HG03565 (cell line): ENCODE results near the gene RLBP1.

Experiments used
- ATAC-seq: cut with Tn5 transposase; IDR thresholded peaks from one replicate; pipeline ENCODE4 v1.9.1; 2021; ENCODE audit warnings: mild to moderate bottlenecking, moderate library complexity; ENCODE audit not compliant: unreplicated experiment

The RLBP1 gene

DNA sequence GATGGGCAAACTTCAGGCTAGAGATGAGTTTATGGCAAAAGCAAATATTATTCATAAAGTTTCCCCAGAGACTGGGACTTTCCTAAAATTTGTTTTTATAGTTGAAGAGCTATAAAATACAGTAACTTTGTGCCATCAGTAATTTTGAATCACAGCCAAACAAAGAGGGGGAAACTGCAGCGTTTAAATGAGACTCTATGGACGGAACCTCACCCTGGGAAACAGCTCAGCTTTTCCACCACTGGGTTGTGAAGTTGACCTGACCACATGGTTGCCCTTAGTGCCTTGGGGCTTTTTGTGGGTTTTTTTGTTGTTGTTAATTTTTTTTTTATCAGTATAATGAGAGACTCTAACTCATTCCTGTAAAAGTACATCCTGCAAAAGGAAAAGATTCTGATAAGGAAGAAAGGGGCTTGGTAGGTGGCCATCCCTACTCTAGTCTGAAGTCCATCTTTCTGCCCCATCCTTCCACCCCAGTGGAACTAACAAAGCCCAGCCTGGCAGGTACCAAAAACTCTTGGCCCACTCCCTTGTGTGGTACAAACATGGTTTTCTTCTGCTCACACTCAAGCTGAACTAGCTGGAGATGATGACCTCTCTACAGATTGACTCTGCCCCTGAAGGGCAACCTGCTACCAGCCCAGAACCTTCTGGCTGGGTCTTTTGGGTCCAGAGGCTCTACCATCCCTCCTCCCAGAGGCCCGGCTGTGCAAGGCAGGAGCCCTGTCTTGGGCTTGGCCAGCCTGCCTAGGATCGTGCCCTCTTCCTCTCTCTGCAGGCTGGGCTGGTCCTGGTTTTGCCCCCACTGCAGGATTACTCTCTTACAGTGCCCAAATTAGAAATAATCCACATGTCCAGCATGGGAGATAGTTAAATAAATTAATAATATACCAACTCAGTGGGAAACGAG is 41.2 kb downstream of the RLBP1 start:
- no peak for ATAC-seq

DNA sequence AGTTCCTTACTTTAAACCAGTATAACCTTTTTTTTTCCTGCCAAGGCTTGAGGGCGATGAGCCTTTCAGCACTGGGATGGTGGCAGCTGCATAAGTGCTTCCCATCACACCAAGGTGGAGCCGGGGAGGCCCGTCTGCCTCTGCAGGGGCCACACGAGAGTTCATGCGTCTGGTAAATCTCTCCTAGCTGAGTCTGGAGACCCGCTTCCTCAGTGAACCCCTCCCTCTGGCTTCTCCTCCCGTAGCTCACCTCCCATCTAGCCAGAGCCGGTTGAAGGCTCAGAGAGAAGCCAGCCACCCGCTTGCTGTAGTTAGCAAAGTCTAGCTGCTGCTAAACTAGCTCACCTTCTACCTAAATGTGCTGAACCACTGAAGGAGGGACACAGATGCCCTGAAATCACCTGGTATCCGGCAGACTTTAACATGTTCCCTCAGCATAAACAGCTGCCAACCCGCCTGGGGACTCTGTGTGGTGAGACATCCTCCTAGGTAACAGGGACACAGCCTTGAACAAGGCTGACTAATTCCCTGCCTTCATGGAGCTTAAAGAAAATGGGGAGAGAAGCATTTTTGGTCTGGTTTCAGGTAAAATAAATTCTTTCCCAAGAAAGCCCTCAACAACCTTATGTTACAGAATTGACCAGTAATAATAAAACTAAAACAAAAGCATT is 42.9 kb downstream of the RLBP1 start:
- ATAC-seq = no peak

DNA sequence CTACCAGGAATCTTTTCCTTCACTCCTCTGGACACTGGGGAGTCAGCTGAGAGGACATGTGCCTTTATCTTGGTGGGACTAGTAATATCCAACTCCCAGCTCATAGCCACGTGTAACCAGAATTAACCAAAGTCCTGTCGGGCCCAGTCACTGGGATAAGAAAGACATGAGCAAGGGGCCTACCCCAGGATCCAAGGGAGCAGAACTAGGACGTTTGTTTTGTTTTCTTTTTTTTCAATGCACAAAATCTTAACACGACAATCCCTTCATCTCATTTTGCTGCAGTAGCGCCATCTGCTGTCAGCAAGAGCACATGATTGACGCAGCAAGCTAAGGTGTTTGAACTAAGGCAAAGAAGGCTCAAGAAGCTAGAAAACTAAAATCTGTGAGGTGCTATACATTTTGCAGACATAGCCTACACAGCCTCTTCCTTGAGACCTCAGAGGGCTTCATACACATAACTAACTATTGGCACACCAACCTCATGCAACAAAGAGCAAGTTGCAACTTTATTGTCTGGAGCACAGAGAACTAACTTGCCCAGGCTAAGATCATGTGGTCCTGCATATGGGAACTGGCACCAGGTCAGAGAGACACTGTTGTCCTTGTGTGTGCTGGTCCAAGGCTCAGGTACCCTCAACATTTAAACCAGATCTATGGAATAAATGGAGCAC is 43.6 kb downstream of the RLBP1 start:
- ATAC-seq = no peak

DNA sequence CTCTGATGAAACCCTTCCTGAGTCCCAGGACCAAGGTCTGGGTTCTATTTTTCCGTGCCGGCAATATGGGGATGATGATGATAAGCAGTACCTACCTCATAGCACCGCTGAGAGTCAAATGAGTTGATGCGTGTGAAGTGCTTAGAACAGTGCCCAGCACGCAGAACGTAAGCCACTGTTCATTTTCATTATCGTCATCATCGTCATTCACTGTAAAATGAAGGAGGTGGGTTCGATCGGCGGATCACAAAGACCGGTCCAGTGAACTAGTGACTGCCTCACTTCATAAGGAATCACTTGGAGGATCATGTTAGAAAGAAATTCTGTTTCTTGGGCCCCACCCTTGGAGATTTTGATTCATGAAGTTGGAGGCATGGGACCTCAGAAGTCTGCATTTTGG is 44.3 kb downstream of the RLBP1 start:
- no peak for ATAC-seq

DNA sequence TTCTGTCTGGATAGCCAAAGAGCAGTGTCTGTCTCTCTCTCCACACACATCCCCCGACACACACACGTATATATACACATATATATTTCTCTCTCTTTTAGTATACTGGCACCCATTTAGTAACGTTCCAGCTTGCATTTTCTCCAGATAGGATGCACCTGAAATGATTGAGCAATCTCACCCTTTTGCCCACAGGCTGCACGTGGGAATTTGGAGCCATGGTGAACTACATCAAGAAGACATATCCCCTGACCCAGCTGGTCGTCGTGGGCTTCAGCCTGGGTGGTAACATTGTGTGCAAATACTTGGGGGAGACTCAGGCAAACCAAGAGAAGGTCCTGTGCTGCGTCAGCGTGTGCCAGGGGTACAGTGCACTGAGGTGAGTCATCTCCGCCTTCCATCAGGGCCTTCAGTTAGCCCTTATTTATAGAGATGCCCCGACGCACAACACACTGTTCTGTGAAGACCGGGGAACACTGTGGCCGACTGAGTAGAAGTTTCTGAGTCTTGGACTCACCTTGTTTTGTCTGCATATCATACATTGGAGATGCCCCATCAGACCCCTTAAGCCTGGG is 45.7 kb downstream of the RLBP1 start:
- ATAC-seq = no peak

DNA sequence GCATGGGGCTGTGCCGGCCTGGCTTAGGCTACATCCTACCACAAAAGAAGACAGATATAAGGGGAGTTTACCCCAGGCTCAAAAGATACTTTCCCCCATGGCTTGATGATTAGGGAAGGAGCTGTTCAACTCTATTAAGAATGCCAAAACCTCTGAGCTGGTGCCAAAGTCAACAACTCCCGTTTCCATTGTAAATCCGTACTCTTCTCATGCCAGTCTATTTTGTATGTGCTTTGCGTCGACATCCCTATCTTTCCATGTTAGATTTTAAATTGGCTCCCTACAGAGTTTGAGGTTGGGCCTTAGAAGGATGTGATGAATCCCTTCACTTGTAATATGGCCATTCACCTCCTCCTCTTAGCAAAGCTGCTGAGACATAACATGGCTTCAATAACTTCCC is 46.9 kb downstream of the RLBP1 start:
- ATAC-seq = no peak

DNA sequence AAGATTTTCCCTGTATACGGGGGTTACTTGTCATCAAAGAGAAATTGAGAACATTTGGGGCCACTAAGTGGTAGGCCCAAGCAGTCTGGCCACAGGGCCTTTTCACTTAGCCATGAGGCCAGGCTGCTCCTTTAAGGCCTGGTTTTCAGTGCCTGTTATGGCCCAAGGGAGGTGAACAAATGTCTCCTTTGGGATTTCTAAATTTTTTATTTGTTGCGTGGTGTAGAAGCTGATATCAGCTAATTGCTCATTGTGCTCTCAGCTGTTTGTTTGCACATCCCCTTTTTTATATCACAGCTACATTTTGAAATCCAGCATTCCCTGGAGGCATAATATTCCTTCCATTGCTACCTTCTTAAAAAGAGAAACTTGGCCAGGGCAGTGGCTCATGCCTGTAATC is 48.5 kb downstream of the RLBP1 start:
- ATAC-seq = no peak

DNA sequence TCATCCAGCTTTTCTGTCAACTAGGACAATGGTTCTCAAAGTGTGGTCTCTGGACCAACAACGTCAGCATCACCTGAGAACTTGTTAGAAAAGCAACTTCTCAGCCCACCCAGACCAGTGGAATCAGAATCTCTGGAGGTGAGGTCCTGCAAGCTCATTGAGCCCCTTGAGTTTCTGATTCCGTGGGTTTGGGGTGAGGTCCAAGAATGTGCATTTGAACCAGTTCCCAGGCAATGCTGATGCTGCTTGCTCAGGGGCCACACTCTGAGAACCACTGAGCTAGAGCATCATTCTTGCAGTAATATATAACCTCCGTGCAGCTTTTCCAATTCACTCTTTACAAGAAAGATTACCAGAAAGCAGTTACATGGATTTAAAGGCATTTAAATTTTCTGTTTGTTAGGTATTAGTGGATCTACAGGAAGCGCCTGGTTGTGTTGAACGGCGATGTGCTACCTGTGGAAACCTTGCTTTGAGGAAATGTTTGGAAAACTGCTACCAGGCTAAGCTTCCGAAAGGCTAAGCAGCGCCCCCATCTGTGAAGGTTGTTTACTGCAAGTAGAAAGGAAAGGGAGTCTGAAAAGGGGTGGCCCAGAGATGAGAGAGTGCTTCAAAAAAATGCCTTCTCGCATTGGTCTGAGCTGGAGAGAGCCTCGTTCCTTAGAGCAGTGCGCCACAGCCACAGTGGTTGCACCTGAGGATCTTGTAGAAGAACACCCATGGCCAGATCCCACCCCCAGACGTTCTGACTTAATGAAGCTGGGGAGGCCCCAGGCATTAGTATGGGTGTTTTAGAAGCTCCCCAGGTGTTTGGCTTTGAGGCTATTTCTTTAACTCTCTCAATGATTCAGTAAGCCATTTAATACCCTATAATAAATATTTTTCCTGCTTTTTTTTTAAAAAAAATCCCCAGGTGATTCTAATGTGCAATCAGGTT is 50.0 kb downstream of the RLBP1 start:
- no peak for ATAC-seq

DNA sequence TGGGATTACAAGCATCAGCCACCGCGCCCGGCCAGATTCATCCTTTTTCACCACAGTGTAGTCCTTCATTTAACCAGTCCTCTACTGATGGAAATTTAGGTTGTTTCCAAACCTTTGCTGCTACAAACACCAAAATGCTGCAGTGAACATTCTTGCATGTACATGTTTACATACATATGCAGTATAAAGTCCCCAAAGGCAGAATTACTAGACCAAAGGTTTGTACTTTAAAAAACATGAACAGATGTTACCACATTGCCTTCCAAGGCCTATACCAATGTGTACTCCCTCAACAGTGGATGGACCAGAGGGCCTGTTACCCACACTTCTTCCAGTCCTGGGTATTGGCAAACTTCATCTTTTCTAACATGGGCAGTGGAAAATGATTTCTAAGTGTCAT is 51.0 kb downstream of the RLBP1 start:
- ATAC-seq = no peak

DNA sequence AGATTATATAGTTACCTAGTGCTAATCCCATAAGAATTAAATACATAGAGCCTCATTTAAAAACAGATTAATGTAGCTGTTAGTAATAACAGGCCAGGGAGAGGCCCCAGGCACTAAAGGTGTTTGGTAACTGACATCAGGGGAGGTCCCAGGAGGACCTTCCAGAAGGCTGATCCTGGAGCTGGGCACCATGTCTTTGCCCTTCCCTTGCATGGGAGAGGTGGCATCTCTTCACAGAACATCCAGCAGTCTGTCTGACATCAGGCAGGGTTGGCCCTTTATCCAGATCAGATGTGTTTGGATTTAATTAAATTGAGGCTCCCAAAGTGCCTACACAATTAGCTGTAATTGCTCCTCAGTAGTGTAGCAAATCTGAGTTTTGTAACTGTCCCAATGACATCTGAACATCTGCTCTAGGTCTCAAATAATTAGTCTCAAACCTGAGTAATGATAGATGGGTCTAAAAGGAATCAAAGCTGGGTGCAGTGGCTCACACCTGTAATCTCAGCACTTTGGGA is 53.0 kb downstream of the RLBP1 start:
- no peak for ATAC-seq

DNA sequence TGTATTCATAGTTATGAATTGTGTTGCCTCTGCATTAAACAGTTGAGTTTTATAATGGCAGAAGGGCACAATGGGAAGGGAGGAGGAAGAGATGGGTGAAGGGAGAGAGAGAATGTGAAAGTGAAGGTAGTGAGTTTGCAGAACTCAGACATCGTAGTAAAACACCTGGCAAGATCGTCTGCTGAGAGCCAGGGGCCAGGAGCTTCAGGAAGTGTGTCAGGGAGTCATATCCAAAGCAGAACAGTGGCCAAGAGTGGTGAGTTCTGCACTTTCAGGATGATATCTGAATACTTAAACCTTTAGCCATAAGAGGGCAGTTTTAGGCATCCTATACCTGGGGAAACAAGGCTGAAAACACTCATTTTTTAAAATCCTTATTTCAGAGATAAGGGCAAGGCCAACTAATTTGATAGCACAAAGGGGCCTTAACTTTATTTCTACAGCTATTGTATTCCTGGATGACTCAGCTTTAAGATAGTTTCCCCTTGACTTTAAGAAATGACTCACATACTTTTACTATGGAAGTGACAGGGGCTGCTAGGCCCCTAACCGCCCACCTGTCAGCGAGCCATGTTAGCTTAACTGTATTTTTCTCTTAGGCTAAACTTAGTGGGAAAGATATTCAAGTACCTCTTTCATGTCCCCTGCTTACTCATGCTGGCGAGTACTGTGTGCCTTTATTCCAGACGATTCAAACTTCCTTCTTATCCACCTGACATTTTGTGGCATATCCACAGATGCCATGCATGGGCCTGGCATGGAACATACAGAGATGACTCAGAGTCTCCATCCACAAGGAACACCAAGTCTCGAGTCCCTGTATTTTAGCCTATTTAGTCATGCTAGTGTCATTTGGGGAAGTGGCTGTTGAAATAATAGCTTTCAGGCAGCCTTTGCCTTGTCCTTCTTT is 53.9 kb downstream of the RLBP1 start:
- ATAC-seq = peak; percentile 72

DNA sequence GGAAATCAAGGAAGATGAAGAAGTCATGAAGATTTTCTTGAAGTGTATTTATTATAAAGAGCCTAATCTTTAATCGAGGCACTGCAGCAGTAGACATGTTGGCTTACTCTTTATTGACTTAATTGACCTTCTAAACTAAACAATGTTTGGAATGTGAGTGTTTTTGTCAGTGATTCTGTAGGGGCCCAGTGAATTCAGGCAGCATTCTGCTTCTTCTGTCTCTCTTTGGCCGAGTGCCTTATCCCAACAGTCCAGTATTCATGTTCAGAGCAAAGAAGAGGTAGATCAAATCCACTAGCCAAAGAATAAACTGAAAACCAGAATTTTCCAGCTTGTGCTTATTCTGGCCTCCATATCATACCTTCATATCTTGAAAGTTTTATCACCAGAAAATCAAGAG is 55.7 kb downstream of the RLBP1 start:
- ATAC-seq = no peak

DNA sequence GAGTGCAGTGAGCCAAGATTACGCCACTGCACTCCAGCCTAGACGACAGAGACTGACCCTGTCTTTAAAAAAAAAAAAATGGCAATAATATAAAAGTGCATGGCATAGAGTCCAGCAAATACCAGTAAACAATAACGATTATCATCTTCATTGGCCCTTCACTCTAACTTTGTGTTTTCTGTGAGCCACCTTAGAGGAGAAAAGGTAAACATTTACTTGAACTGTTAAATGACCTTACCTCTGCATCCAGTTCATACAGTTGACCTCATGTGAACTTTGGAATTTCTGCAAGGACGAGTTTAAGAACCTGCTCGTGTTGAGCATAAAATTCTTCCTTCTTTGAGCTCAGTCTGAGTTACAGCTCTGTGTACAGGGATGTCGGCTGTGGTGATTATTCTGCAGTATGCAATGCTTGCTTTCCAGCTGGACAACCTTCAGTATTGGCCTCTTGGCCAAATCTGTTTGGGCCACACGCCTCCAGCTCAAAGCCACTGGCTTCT is 56.6 kb downstream of the RLBP1 start:
- ATAC-seq = no peak

DNA sequence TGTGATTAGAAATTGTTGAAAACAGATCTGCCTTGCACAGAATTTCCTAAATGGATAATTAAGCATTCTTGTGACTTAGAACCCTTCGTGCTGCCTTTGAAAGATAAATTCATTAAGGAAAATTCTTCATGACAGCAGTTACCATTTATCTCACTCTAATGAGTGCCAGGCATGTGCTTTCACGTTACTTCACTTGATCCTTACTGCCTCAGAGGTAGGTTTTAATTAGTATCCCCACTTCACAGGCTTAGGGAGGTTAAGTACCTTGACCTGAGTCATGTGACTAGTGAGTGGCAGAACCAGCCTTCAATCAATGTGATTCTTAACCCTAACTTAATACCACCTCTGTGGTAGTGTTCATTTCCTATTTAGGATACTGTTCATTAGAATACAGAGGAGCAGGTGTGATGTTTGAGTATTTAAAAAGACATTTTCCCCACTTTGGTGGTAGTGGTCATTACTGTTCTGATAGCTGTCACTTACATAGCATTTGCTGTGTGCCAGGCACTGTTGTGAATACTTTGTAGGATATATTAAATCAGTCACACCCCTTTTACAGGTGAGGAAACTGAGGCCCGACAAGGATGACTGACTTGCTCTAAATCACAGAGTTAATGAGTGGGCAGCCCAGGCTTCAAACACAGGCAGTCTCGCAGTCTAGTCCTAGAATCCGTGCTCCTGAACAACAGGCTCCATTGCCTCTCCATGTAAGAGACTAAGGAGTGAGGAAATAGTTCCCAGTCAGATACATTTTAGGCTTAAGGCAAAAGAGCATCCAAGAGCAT is 57.9 kb downstream of the RLBP1 start:
- ATAC-seq = no peak

DNA sequence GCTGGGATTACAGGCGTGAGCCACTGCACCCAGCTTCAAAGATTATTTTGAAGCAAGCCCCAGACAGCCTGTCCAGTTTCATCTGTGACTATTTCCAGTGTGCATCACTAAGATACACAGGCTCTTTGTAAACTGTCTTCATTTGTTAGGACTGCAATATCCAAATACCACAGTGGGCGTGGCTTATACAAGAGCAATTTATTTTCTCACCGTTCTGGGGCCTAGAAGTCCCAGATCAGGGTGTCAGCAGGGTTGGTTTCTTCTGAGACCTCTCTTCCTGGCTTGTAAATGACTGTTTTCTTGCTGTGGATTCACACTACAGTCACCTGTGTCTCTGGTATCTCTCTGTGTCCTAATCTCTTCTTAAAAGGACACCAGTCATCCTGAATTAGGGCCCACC is 59.7 kb downstream of the RLBP1 start:
- no peak for ATAC-seq
